Thymus (tissue), 11 donors: ENCODE measurements around the gene CDH4. TPM values are rescaled to one million over a fixed set of nuclear protein-coding genes. Genes with fewer than 3 reads are reported as not detected.

Experiments
- DNase-seq, 9 donors: peaks; one replicate each; pipeline ENCODE4 v3.0.0-alpha.2; 2013; ENCODE audit warnings: low spot score in 9 of 9, low read depth in 6 of 9, missing footprints in 1 of 9
- H3K27ac ChIP-seq, 2 donors: one replicate each; pipeline ENCODE4 v1.5.1; 2013; ENCODE audit warnings: control low read depth in 1 of 2, low read depth in 1 of 2, low read length in 1 of 2, mild to moderate bottlenecking in 1 of 2, moderate library complexity in 1 of 2
- H3K27me3 ChIP-seq, 2 donors: one replicate each; pipeline ENCODE4 v1.5.1; 2013; ENCODE audit warnings: low read length in 1 of 2; ENCODE audit not compliant: control insufficient read depth in 2 of 2, insufficient read depth in 1 of 2
- H3K36me3 ChIP-seq, 2 donors: one replicate each; pipeline ENCODE4 v1.5.1; 2013; ENCODE audit warnings: low read length in 1 of 2, mild to moderate bottlenecking in 1 of 2, moderate library complexity in 1 of 2; ENCODE audit not compliant: control insufficient read depth in 2 of 2, insufficient read depth in 2 of 2
- H3K4me1 ChIP-seq, 2 donors: one replicate each; pipeline ENCODE4 v1.5.1; 2013; ENCODE audit warnings: low read length in 2 of 2; ENCODE audit not compliant: control insufficient read depth in 2 of 2, insufficient read depth in 2 of 2
- H3K4me3 ChIP-seq, 2 donors: one replicate each; pipeline ENCODE4 v1.5.1; 2013; ENCODE audit warnings: low read length in 2 of 2, control low read depth in 1 of 2, mild to moderate bottlenecking in 1 of 2
- H3K9me3 ChIP-seq, 2 donors: one replicate each; pipeline ENCODE4 v1.5.1; 2013; ENCODE audit warnings: low read length in 1 of 2, mild to moderate bottlenecking in 1 of 2; ENCODE audit not compliant: control insufficient read depth in 2 of 2, insufficient read depth in 1 of 2
- WGBS: extraction: QIAGEN DNeasy Blood & Tissue Kit; methylation state at CpG from one replicate; pipeline ENCODE4 v1.1.7; 2013; 5-methylcytosine and 5-hydroxymethylcytosine counted together
- polyA plus RNA-seq: library from polyadenylated mRNA; stranded (reverse); fragments of 200-250 nt; gene quantifications from one replicate; pipeline ENCODE4 v1.2.3, GENCODE V29; 2013
- total RNA-seq: library from RNA; stranded (reverse); fragments of 120-200 nt; gene quantifications from one replicate; pipeline ENCODE4 v1.2.4, GENCODE V29; 2013
- donor health status: healthy.

CDH4 gene
- total and polyA plus RNA-seq, 2 donors, result 0.34 to 0.61 TPM

DNA sequence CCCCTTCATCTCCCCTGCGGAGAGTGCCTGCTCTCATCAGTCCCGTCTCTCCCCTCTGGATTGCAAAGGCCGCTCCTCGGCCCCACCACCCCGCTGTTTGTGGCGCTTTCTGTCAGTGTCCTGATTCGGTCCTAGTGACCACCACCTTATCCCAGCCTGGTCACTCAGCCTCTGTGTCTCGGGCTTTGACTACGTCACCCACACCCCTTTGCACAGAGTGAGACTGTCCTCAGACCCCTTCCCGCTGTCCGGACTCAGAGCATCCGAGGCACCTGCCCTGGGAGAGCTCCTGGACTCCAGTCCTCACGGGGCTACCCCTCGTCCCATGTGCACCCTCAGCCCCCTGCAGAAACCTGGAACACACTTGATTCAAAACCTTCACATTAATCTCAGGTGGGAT lies 433.4 kb downstream of the CDH4 start:
- no peaks in the 10 kb centered on the region for H3K4me1 ChIP-seq
- H3K36me3 ChIP-seq, result no peaks in the 10 kb centered on the region
- H3K9me3 ChIP-seq, result peaks cover 0 to 10% of the 10 kb centered on the region in 2 donors
- H3K4me3 ChIP-seq, result no peak overlapping the region
- no peak overlapping the region for H3K27ac ChIP-seq
- DNase-seq, result no peak
- WGBS, result 87% methylated on average over 14 of the region's 14 CpGs
- H3K27me3 ChIP-seq, result no peaks in the 10 kb centered on the region

DNA sequence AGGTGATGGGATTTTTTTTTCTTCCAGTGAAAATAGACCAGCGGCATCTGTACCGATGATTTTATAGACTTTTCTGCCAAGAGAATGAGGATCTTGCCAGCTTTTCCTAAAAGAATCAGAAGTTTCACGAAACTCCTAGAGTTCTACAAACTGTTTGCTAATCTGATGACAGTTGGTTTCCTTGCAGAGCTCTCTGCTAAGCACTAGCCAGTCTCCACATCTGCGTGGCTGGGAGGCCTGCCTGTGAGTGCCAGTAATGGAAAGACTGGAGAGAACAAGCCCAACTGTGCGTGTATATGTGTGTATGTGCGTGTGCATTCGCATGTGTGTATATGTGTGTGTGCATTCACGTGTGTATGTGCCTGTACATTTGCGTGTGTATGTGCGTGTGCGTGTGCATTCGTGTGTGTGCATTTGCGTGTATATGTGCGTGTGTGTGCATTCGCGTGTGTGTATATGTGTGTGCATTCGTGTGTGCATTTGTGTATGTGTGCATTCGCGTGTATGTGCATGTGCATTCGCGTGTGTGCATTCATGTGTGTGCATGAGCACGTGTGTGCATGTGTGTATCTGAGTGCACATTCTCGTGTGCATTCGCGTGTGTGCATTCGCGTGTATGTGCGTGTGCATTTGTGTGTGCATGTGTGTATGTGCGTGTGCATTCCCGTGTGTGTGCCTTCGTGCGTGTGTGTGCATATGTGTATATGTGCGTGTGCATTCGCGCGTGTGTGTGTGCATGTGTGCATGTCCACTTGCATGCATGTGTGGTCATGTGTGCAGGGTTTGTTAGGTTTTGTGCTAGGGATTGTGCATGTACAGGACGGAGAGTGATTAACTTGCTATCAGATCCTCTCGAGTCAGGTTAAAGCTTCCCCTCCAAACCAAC lies 434.2 kb downstream of the CDH4 start:
- 96% methylated on average over 38 of the region's 38 CpGs for WGBS
- no peaks in the 10 kb centered on the region for H3K27me3 ChIP-seq

DNA sequence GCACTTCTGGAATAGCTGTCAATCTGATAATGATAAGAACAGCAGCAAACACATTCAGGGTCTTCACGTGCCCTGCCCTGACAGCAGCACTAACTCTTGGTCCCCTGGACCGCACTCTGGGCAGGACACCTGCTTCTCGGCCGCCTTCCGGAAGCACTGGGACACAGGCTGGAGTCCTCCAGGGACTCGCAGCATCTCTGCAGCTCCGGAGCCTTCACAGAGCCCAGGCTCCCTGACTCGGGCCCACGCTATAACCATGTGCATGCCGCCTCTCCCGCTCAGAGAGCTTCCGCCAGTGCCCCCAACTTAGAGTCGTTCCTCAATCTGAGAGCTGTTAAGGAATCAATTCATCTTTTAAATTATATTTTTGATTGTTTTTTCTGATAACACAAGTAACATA lies 436.4 kb downstream of the CDH4 start:
- Histone ChIP-seq H3K27me3 (no peaks in the 10 kb centered on the region), H3K9me3 (peaks cover 0 to 13% of the 10 kb centered on the region in 2 donors), H3K4me3 (no peak overlapping the region), H3K4me1 (no peaks in the 10 kb centered on the region), H3K36me3 (no peaks in the 10 kb centered on the region), H3K27ac (no peak overlapping the region)
- DNase-seq, result no peak
- WGBS, result 93% methylated on average over 13 of the region's 13 CpGs

More for the DNA sequence above, 434.2 kb downstream of the CDH4 start:
- H3K27ac ChIP-seq, result no peak overlapping the region
- H3K9me3 ChIP-seq, result peaks cover 0 to 13% of the 10 kb centered on the region in 2 donors
- no peak for DNase-seq
- no peaks in the 10 kb centered on the region for H3K36me3 ChIP-seq
- no peak overlapping the region for H3K4me3 ChIP-seq
- no peaks in the 10 kb centered on the region for H3K4me1 ChIP-seq

DNA sequence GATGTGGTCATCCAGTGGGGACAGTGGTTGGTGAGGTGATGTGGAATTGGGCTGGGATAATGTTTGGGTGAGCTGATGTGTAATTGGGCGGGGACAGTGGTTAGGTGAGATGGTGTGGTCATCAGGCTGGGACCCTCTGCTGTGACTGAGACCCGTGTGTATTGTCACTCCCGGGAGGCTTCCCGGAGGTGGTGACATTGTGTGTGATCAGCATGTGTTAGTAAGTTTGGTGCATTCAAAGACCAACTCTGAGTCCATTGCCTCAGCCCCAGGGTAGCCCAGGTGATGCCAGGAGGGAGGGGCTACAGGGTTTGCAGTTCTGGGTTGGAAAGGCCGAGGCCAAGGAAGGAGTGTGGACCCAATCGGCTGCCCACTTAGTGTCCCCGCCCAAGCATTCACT lies 438.1 kb downstream of the CDH4 start:
- no peaks in the 10 kb centered on the region for H3K4me1 ChIP-seq
- no peak overlapping the region for H3K27ac ChIP-seq
- no peaks in the 10 kb centered on the region for H3K36me3 ChIP-seq
- WGBS, result 94% methylated on average over 7 of the region's 7 CpGs
- no peak for DNase-seq
- H3K27me3 ChIP-seq, result no peaks in the 10 kb centered on the region
- H3K9me3 ChIP-seq, result peaks cover 0 to 12% of the 10 kb centered on the region in 2 donors
- H3K4me3 ChIP-seq, result no peak overlapping the region

DNA sequence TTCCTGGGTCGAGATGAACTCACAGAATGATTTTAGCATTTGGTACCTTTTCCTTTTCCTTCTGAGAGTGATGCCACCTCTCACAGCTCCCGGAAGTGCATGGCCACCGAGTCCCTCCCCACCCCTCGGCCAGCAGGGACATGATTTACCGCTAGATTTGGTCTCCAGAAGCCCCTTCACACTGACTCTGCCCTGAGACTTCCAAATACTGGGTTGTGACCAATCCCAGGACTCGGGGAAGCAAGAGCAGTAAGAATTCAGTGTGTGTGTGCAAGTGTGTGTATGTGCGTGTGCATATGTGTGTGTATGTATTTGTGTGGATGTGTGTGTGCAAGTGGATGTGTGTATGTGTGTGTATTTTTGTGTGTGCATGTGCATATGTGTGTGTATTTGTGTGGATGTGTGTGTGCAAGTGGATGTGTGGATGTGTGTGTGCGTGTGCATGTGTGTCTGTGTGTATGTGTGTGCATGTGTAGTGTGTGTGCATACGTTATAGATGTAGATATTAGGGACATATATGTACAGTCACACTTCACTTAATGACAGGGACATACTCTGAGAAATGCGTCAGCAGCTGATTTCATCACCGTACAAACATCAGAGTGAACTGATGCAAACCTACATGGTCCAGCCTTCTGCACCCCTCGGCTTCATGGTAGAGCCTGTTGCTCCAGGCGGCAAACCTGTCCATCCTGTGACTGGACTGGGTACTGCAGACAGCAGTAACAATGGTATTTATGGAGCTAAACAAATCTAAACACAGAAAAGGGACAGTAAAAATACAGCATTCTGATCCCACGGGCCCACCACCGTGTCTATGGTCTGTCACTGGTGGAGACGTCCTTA lies 439.2 kb downstream of the CDH4 start:
- no peaks in the 10 kb centered on the region for H3K27me3 ChIP-seq
- DNase-seq, result no peak

DNA sequence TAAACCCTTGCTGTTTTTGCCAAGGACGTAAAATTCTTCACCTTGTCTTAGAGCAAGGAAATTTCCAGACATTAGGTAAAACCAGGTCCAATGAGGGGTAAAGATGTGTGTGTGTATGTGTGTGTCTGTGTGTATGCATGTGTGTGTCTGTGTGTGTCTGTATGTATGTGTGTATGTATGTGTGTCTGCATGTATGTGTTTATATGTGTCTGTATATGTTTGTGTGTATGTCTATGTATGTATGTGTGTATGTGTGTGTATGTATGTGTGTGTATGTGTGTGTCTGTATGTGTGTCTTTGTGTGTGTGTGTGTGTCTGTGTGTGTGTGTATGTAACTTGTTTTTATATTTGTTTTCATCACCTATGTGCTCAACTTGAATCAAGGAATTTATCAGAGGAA lies 439.9 kb downstream of the CDH4 start:
- no peak for DNase-seq
- H3K27ac ChIP-seq, result no peak overlapping the region
- no peaks in the 10 kb centered on the region for H3K4me1 ChIP-seq
- no peak overlapping the region for H3K4me3 ChIP-seq
- H3K36me3 ChIP-seq, result no peaks in the 10 kb centered on the region
- peaks cover 0 to 8% of the 10 kb centered on the region in 2 donors for H3K9me3 ChIP-seq
- 93% methylated on average over 1 of the region's 1 CpG for WGBS
- no peaks in the 10 kb centered on the region for H3K27me3 ChIP-seq

More for the DNA sequence above, 439.2 kb downstream of the CDH4 start:
- Histone ChIP-seq H3K36me3 (no peaks in the 10 kb centered on the region), H3K9me3 (peaks cover 0 to 10% of the 10 kb centered on the region in 2 donors), H3K4me1 (no peaks in the 10 kb centered on the region), H3K4me3 (no peak overlapping the region), H3K27ac (no peak overlapping the region)
- WGBS, result 86% methylated on average over 16 of the region's 16 CpGs

DNA sequence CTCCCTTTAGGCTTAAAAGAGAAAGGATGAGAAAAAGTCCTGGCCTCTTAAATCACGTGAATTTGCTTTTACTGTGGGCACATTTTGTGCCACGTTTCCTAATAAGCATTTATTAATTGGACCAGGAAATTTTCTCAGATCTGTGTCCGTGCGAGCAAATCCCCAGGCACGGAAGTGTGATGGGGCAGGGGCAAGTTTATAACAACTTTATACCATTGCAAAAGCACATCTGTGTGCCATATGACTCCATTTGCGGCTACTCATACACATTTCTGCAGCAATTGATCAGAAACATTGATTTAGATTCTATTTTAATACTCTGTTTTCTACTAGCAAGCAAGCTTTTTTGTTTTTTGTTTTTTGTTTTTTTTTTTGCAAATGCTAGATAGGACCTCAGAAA lies 440.4 kb downstream of the CDH4 start:
- Histone ChIP-seq H3K9me3 (peaks cover 0 to 5% of the 10 kb centered on the region in 2 donors), H3K4me1 (no peaks in the 10 kb centered on the region), H3K36me3 (no peaks in the 10 kb centered on the region), H3K4me3 (no peak overlapping the region), H3K27me3 (no peaks in the 10 kb centered on the region), H3K27ac (no peak overlapping the region)
- DNase-seq, result no peak
- WGBS, result 92% methylated on average over 6 of the region's 6 CpGs

DNA sequence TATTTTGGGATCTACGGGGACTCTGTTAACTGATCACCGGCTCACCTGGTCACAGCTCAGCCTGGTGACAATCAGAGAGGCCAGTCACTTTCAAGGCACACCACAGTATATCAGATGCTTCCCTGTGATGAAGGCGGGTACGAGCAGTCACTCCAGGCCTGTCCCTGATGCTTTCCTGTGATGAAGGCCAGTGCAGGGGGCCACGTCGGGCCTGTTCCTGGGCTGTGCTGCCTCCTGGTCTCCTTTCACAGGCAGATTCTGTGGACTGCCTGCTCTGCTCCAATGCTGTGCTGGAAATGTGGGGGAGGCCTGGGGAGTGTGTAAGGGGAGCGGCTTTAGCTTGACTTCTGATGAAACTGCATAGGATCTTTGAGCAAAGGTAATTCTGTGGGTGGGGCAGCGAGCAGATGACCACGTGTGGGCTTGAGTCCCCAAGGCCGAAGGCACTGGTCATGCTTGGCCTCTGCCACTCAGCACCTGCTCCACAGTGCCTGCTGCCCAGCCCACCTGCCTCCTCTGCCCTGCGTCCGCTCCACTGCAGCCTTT lies 441.1 kb downstream of the CDH4 start:
- no peak for DNase-seq
- Histone ChIP-seq H3K4me1 (no peaks in the 10 kb centered on the region), H3K36me3 (no peaks in the 10 kb centered on the region), H3K4me3 (no peak overlapping the region), H3K9me3 (peaks cover 0 to 6% of the 10 kb centered on the region in 2 donors), H3K27me3 (no peaks in the 10 kb centered on the region), H3K27ac (no peak overlapping the region)
- WGBS, result 88% methylated on average over 12 of the region's 12 CpGs

DNA sequence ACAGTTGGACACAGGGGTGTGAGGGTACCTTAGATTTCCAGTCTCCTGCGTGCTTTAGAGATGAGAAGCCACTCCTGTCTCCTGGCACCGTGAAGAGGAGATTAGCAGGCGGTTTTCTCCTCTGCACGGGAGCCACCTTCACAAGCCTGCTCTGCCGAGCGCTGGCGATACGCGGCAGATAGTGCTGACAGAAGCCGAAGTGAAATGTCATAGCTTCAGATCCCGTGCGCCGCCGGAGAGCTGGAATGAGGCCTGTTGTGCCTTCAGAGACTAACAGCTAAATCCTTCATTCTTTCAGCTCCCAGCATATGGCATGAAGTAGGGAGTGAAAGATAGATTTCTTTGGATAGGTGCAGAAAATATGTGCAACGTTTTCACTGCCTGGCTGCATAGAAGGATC lies 442.6 kb downstream of the CDH4 start:
- no peaks in the 10 kb centered on the region for H3K27me3 ChIP-seq
- H3K4me1 ChIP-seq, result no peaks in the 10 kb centered on the region
- no peak for DNase-seq
- no peak overlapping the region for H3K4me3 ChIP-seq
- H3K9me3 ChIP-seq, result peaks cover 0 to 10% of the 10 kb centered on the region in 2 donors
- WGBS, result 84% methylated on average over 15 of the region's 15 CpGs
- no peak overlapping the region for H3K27ac ChIP-seq
- no peaks in the 10 kb centered on the region for H3K36me3 ChIP-seq
